K562 (cell line): ENCODE results near the gene CCR9. TPM values are rescaled to one million over a fixed set of nuclear protein-coding genes. Genes with fewer than 3 reads are reported as not detected.

Experiments used
- CBFA2T3 ChIP-seq: fragments of 450-650 bp; IDR thresholded peaks from 2 replicates; pipeline ENCODE4 v1.6.1; 2017
- ID3 ChIP-seq, 2 experiments: fragments of 250-450 bp in 1 of 2; fragments of 450-650 bp in 1 of 2; sonication (Bioruptor Pico) in 1 of 2; IDR thresholded peaks; 2 replicates each; pipeline versions ENCODE4 v1.6.1 to v1.8.0; 2016 to 2021; ENCODE audit warnings: mild to moderate bottlenecking in 2 of 2, moderate library complexity in 2 of 2, missing compliant biosample characterization in 1 of 2, missing genetic modification characterization in 1 of 2
- MECOM ChIP-seq: fragments of 250-450 bp; sonication (Bioruptor Pico); IDR thresholded peaks from 2 replicates; pipeline ENCODE4 v1.8.0; 2022; ENCODE audit warnings: inconsistent platforms
- MYNN ChIP-seq, 2 experiments: sonication (generic); formaldehyde crosslinking in 1 of 2; IDR thresholded peaks; 2 replicates each; pipeline versions ENCODE4 v1.5.0 to v1.6.1; 2016 to 2020; ENCODE audit warnings: antibody characterized with exemption in 1 of 2, missing genetic modification reagents in 1 of 2
- PHB ChIP-seq: fragments of 250-450 bp; sonication (Bioruptor Pico); IDR thresholded peaks from 2 replicates; pipeline ENCODE4 v1.5.0; 2021
- RBM39 ChIP-seq: fragments of 200-400 bp; formaldehyde crosslinking; optimal IDR thresholded peaks from 2 replicates; pipeline ENCODE3; 2018; ENCODE audit warnings: low read depth, low read length
- SMAD4 ChIP-seq: fragments of 250-450 bp; sonication (Bioruptor Pico); conservative IDR thresholded peaks from 2 replicates; pipeline ENCODE4 v1.8.0; 2021; ENCODE audit warnings: inconsistent platforms, mild to moderate bottlenecking, moderate library complexity
- SMARCB1 ChIP-seq: IDR thresholded peaks from 2 replicates; pipeline ENCODE4 v1.6.1; 2011; ENCODE audit warnings: improper control_type of control experiment, low read depth; ENCODE audit not compliant: insufficient read length
- SMARCE1 ChIP-seq: fragments of 450-650 bp; IDR thresholded peaks from 2 replicates; pipeline ENCODE4 v1.7.1; 2016; ENCODE audit warnings: mild to moderate bottlenecking
- STAT5A ChIP-seq: IDR thresholded peaks from 2 replicates; pipeline ENCODE4 v1.6.1; 2012; ENCODE audit warnings: low read length, inconsistent platforms, borderline replicate concordance
- TEAD1 ChIP-seq, 2 experiments: fragments of 450-650 bp in 1 of 2; sonication (generic) in 1 of 2; formaldehyde crosslinking; IDR thresholded peaks; 2 replicates each; pipeline versions ENCODE4 v1.4.0 to v1.8.0; 2020 to 2022; ENCODE audit warnings: mild to moderate bottlenecking in 2 of 2, missing genetic modification reagents in 1 of 2
- TGIF2 ChIP-seq: sonication (generic); formaldehyde crosslinking; IDR thresholded peaks from 2 replicates; pipeline ENCODE4 v1.8.1; 2022; ENCODE audit warnings: mild to moderate bottlenecking, missing genetic modification reagents, moderate library complexity
- ZBTB33 ChIP-seq: sonication (generic); formaldehyde crosslinking; IDR thresholded peaks from 2 replicates; pipeline ENCODE4 v1.8.1; 2023; ENCODE audit warnings: mild to moderate bottlenecking, missing genetic modification reagents
- ZC3H11A ChIP-seq: IDR thresholded peaks from 2 replicates; pipeline ENCODE4 v1.6.1; 2012; ENCODE audit warnings: low read depth, low read length, improper control_type of control experiment
- ZNF143 ChIP-seq: sonication (generic); formaldehyde crosslinking; IDR thresholded peaks from 2 replicates; pipeline ENCODE4 v1.9.0; 2022; ENCODE audit warnings: mild to moderate bottlenecking, missing genetic modification reagents
- ZNF197 ChIP-seq: fragments of 200-800 bp; sonication (Bioruptor generic); IDR thresholded peaks from 2 replicates; pipeline ENCODE4 v1.6.1; 2016; ENCODE audit warnings: low read depth, missing genetic modification characterization, missing compliant biosample characterization
- ZNF280B ChIP-seq: fragments of 250-450 bp; sonication (Bioruptor Pico); IDR thresholded peaks from 2 replicates; pipeline ENCODE4 v1.5.1; 2021; ENCODE audit warnings: mild to moderate bottlenecking
- polyA plus RNA-seq, 8 experiments: library from polyadenylated mRNA; depleted of rRNA in 4 of 8; stranded (reverse) in 5 of 8; unstranded in 3 of 8; fragments of >200 nt; fragmentation: Nextera tagmentation in 2 of 8; fragmentation: Illumina TruSeq in 1 of 8; extraction: Ambion mirVana in 2 of 8; extraction: Trizol in 1 of 8; gene quantifications; 2 replicates each; pipeline versions ENCODE4 v1.2.1 to v1.2.3, GENCODE V29; 2011 to 2014; ENCODE audit warnings: inconsistent platforms in 1 of 8, missing spikeins in 1 of 8
- total RNA-seq, 7 experiments: library from RNA; depleted of rRNA in 6 of 7; stranded (reverse); fragments of >200 nt in 6 of 7; fragmentation: Illumina TruSeq in 2 of 7; extraction: Trizol in 2 of 7; gene quantifications; 2 replicates each; pipeline versions ENCODE4 v1.2.1 to v1.2.3, GENCODE V29; 2011 to 2021; ENCODE audit warnings: low replicate concordance in 1 of 7
- TF ChIP-seq, protein P1 (sequence below): fragments of 250-450 bp; sonication (Bioruptor Pico); IDR thresholded peaks from 2 replicates; pipeline ENCODE4 v1.6.1; 2021; ENCODE audit warnings: mild to moderate bottlenecking
- TF ChIP-seq, protein P2 (sequence below): fragments of 250-450 bp; sonication (Bioruptor Pico); IDR thresholded peaks from 2 replicates; pipeline ENCODE4 v1.9.0; 2021; ENCODE audit warnings: mild to moderate bottlenecking, inconsistent platforms
- TF ChIP-seq, protein P3 (sequence below): sonication (generic); formaldehyde crosslinking; IDR thresholded peaks from 2 replicates; pipeline ENCODE4 v1.8.0; 2022; ENCODE audit warnings: mild to moderate bottlenecking, missing genetic modification reagents

CCR9 gene
- total and polyA plus RNA-seq, 9 of the 15 experiments (the other 6 are each of a cell fraction or from before 2014, with no cell fraction given), result not detected

DNA sequence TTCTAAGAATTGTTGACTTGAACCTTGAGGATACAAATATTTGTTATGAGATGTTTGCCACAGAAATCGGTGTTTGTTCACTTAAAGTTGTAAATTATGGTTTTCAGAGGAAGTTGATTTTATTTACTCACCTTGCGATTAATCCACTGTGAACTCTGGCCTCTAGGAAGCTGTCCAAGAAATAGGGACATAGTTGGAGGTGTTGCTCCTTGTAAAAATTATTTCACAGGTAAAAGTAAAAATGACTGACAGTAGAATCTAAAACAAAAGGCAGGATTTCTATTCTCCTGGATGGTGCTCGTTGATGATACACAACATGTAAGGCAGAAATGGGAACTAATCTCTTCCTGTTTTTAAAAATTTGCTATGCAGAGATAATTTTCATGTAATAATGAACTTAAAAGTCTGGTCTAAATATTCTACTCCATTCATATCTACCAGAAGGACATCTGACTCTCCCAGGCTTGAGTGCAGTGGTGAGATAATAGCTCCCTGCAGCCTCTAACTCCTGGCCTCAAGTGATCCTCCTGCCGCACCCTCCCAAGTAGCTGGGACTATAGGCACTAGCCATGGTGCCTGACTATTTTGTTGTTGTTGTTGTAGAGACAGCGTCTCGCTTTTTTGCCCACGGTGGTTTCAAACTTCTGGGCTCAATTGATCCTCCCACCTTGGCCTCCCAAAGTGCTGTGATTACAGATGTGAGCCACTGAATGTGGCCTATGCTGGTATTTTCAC is 27.4 kb upstream of the CCR9 start (continued):
- TF ChIP-seq ZNF143, result no peak
- TF ChIP-seq, protein P1, sequence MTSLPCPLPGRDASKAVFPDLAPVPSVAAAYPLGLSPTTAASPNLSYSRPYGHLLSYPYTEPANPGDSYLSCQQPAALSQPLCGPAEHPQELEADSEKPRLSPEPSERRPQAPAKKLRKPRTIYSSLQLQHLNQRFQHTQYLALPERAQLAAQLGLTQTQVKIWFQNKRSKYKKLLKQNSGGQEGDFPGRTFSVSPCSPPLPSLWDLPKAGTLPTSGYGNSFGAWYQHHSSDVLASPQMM, result no peak
- no peak; the same call in 1 of the 2 replicates for TF ChIP-seq MECOM (CRISPR knock-in tag)
- TF ChIP-seq ZC3H11A, result no peak
- no peak for TF ChIP-seq ID3 (CRISPR knock-in tag; IDR thresholded peaks at IDR 0.05)
- 0 out of 2 replicates have a peak, but pooled peaks have one; percentile 14 for TF ChIP-seq ID3 (tag; IDR thresholded peaks at IDR 0.05)
- TF ChIP-seq STAT5A, result peak; percentile 60; the same call in 1 of the 2 replicates
- TF ChIP-seq CBFA2T3, result peak; percentile 93
- TF ChIP-seq TGIF2 (CRISPR knock-in tag), result 0 out of 2 replicates have a peak, but pooled peaks have one; percentile 22
- no peak for TF ChIP-seq SMARCB1
- TF ChIP-seq PHB, result no peak
- TF ChIP-seq, protein P2, sequence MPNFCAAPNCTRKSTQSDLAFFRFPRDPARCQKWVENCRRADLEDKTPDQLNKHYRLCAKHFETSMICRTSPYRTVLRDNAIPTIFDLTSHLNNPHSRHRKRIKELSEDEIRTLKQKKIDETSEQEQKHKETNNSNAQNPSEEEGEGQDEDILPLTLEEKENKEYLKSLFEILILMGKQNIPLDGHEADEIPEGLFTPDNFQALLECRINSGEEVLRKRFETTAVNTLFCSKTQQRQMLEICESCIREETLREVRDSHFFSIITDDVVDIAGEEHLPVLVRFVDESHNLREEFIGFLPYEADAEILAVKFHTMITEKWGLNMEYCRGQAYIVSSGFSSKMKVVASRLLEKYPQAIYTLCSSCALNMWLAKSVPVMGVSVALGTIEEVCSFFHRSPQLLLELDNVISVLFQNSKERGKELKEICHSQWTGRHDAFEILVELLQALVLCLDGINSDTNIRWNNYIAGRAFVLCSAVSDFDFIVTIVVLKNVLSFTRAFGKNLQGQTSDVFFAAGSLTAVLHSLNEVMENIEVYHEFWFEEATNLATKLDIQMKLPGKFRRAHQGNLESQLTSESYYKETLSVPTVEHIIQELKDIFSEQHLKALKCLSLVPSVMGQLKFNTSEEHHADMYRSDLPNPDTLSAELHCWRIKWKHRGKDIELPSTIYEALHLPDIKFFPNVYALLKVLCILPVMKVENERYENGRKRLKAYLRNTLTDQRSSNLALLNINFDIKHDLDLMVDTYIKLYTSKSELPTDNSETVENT, result no peak
- no peak for TF ChIP-seq ZBTB33
- TF ChIP-seq ZNF280B (CRISPR knock-in tag), result no peak
- TF ChIP-seq SMAD4 (CRISPR knock-in tag), result peak; percentile 79
- no peak for TF ChIP-seq RBM39
- peak; percentile 67; the same call in 1 of the 2 replicates for TF ChIP-seq SMARCE1
- no peak for TF ChIP-seq ZNF197 (CRISPR knock-in tag)
- TF ChIP-seq MYNN (IDR thresholded peaks at IDR 0.05), result 0 out of 2 replicates have a peak, but pooled peaks have one; percentile 60
- no peak for TF ChIP-seq MYNN (CRISPR knock-in tag; IDR thresholded peaks at IDR 0.05)
- TF ChIP-seq TEAD1 (CRISPR knock-in tag; IDR thresholded peaks at IDR 0.05), result peak in 1 of 2 experiments; percentile 44; a peak in 1 of 4 replicates
- TF ChIP-seq, protein P3, sequence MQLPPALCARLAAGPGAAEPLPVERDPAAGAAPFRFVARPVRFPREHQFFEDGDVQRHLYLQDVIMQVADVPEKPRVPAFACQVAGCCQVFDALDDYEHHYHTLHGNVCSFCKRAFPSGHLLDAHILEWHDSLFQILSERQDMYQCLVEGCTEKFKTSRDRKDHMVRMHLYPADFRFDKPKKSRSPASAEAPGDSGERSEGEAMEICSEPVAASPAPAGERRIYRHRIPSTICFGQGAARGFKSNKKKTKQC, result no peak
